Fibroblast of lung (primary cell): Measurements from ENCODE around the gene GFOD2. TPM values are rescaled to one million over a fixed set of nuclear protein-coding genes. Genes with fewer than 3 reads are reported as not detected.

Experiments used
- DNase-seq, 2 donors: peaks; one replicate each; pipeline versions ENCODE4 v3.0.0 to v3.0.0-alpha.2; 2010; ENCODE audit warnings: low read depth in 2 of 2
- H2AFZ ChIP-seq: 2 replicates; pipeline ENCODE4 v1.5.1; 2012; ENCODE audit warnings: low read length, control low read depth, inconsistent platforms
- H3K27ac ChIP-seq: 2 replicates; pipeline ENCODE4 v1.5.1; 2011; ENCODE audit warnings: low read length, control low read depth; ENCODE audit not compliant: insufficient read depth
- H3K27me3 ChIP-seq: 2 replicates; pipeline ENCODE4 v1.5.1; 2011; ENCODE audit warnings: mild to moderate bottlenecking, low read length; ENCODE audit not compliant: control insufficient read depth, insufficient read depth
- H3K36me3 ChIP-seq: 2 replicates; pipeline ENCODE4 v1.5.1; 2011; ENCODE audit warnings: low read length; ENCODE audit not compliant: control insufficient read depth, insufficient read depth
- H3K4me1 ChIP-seq: 2 replicates; pipeline ENCODE4 v1.5.1; 2011; ENCODE audit warnings: low read length; ENCODE audit not compliant: control insufficient read depth, insufficient read depth; ENCODE audit errors: extremely low read depth
- H3K4me2 ChIP-seq: 2 replicates; pipeline ENCODE4 v1.5.1; 2011; ENCODE audit warnings: low read length, control low read depth; ENCODE audit not compliant: insufficient read depth; ENCODE audit errors: extremely low read depth
- H3K4me3 ChIP-seq, 4 experiments: fragments of 200-600 bp in 1 of 4; sonication (generic) in 1 of 4; replicated peaks in 1 of 4; 2 replicates each; pipeline ENCODE4 v1.5.1; 2011 to 2016; ENCODE audit warnings: low read length in 4 of 4, low read depth in 3 of 4, mild to moderate bottlenecking in 3 of 4, control low read depth in 2 of 4, inconsistent platforms in 1 of 4, mixed read lengths in 1 of 4; ENCODE audit not compliant: insufficient read depth in 1 of 4; ENCODE audit errors: control extremely low read depth in 1 of 4
- H3K79me2 ChIP-seq: 2 replicates; pipeline ENCODE4 v1.5.1; 2012; ENCODE audit warnings: mild to moderate bottlenecking, low read length, inconsistent platforms; ENCODE audit not compliant: control insufficient read depth, insufficient read depth
- H3K9ac ChIP-seq: 2 replicates; pipeline ENCODE4 v1.5.1; 2011; ENCODE audit warnings: mild to moderate bottlenecking, low read length, control low read depth; ENCODE audit not compliant: insufficient read depth
- H3K9me3 ChIP-seq: 2 replicates; pipeline ENCODE4 v1.5.1; 2012; ENCODE audit warnings: low read depth, low read length; ENCODE audit not compliant: control insufficient read depth, insufficient read depth
- H4K20me1 ChIP-seq: 2 replicates; pipeline ENCODE4 v1.5.1; 2011; ENCODE audit warnings: low read length; ENCODE audit not compliant: control insufficient read depth, insufficient read depth; ENCODE audit errors: extremely low read depth
- EZH2 ChIP-seq: IDR thresholded peaks from 2 replicates; pipeline ENCODE4 v1.5.1; 2012; ENCODE audit warnings: low read length, control low read depth, mild to moderate bottlenecking; ENCODE audit errors: missing control alignments
- polyA plus RNA-seq, 2 donors: library from polyadenylated mRNA; depleted of rRNA in 1 of 2; stranded (reverse) in 1 of 2; unstranded in 1 of 2; fragments of >200 nt; gene quantifications; 2 replicates each; pipeline ENCODE4 v1.2.1, GENCODE V29; 2011 to 2012; ENCODE audit warnings: missing spikeins in 1 of 2
- total RNA-seq: library from RNA; depleted of rRNA; stranded (reverse); fragments of >200 nt; gene quantifications from 2 replicates; pipeline ENCODE4 v1.2.1, GENCODE V29; 2014
- TF ChIP-seq, protein P1 (sequence below), 2 donors: IDR thresholded peaks in 1 of 2; conservative IDR thresholded peaks in 1 of 2; 1 replicate in 1 of 2; 2 replicates in 1 of 2; pipeline ENCODE4 v1.5.1; 2011 to 2012; ENCODE audit warnings: low read length in 2 of 2, control low read depth in 1 of 2, inconsistent platforms in 1 of 2, low read depth in 1 of 2, mild to moderate bottlenecking in 1 of 2

Gene GFOD2
- total and polyA plus RNA-seq, 2 donors (not counting 1 experiment from before 2014, with no cell fraction given) = 9.2 to 15.2 TPM

DNA sequence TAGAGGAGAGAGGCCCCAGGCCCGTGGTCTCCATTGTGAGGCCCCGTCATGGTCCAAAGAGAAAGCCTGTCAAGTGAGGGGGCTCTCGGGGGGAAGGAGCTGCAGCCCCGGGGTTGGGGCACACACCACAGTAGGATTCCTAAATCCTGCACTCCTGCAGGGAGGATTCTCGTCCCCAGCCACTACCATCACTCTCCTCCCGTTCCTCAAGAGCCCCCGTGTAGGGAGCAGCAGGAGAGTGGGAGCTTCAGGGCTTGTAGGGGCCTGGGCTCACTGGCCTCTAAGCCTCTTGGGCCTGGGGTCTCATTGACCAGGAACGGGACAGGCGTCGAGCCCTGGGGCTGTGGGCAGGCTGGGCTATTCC, 51.7 kb downstream of the GFOD2 start:
- Histone ChIP-seq H3K27me3 (no peaks in the 10 kb centered on the region), H3K4me3 (no peak overlapping the region), H3K4me1 (peaks cover 14% of the 10 kb centered on the region), H3K27ac (no peak overlapping the region), H3K4me2 (peak overlapping the region; percentile 51), H3K9ac (peak overlapping the region; percentile 37), H3K9me3 (no peaks in the 10 kb centered on the region), H4K20me1 (no peaks in the 10 kb centered on the region), H3K79me2 (no peaks in the 10 kb centered on the region), H3K36me3 (no peaks in the 10 kb centered on the region), H2AFZ (peak overlapping the region; percentile 90)
- TF ChIP-seq, protein P1, sequence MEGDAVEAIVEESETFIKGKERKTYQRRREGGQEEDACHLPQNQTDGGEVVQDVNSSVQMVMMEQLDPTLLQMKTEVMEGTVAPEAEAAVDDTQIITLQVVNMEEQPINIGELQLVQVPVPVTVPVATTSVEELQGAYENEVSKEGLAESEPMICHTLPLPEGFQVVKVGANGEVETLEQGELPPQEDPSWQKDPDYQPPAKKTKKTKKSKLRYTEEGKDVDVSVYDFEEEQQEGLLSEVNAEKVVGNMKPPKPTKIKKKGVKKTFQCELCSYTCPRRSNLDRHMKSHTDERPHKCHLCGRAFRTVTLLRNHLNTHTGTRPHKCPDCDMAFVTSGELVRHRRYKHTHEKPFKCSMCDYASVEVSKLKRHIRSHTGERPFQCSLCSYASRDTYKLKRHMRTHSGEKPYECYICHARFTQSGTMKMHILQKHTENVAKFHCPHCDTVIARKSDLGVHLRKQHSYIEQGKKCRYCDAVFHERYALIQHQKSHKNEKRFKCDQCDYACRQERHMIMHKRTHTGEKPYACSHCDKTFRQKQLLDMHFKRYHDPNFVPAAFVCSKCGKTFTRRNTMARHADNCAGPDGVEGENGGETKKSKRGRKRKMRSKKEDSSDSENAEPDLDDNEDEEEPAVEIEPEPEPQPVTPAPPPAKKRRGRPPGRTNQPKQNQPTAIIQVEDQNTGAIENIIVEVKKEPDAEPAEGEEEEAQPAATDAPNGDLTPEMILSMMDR (conservative IDR thresholded peaks at IDR 0.05 in 1 of 2, IDR thresholded peaks at IDR 0.05 in 1 of 2; ENCODE audit: low read depth in 1 of 2, low read length in 2 of 2) = no peak
- no peak for TF ChIP-seq EZH2
- DNase-seq = no peak

DNA sequence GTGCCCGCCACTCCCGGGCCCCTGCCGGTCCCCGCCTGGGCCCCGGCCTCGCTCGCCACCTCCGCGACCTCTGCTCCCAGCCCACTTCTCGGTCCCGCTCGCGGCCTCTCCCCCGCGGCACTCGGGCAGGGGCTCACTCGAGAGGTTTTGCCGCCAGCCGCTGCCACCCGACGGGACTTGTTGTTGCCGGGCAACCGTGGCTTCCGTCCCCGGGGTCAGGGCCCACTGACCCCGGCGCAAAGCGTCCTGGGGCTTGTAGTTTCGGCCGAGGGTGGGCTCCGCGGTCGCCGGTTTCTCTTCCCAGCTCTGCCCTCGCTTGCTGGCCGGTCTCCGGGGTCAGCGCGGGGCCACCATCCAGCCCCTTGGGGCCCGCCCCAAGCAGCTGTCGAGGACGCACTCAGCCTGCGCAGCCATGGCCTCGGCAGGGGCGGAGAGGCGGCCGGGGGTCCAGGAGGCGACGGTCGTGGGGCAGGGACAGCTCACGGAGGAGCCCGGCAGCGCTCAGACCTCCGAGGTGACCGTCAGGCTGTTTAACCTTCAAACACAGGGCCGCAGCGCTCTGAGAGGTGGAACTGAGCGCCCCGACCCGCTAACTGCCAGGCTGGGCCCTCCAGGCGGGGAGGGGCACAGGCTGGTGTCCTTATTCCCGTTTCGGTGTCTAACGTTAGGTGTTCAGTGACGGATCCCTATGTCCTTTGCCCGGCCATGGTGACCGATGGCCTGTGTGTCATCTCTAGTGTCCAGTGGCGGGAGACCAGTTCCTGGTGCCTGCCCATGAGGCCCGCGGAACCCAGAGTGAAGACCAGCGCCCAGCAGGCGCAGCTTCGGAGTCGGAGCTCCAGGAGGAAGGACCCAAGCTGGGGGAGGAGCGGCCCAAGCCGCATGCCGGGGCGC, 52.3 kb downstream of the GFOD2 start, which contains the start of the genes C16orf86 and ENKD1:
C16orf86 (plus strand) TSS at position 256 of the 894 bp plus-strand sequence; CDS start at position 413, 157 bp downstream.
ENKD1 (minus strand) TSS at position 192 of the 894 bp plus-strand sequence. CDS start 308 bp downstream, outside the sequence.
- peaks cover 2% of the 10 kb centered on the region for H3K36me3 ChIP-seq
- TF ChIP-seq, protein P1 (conservative IDR thresholded peaks at IDR 0.05 in 1 of 2, IDR thresholded peaks at IDR 0.05 in 1 of 2; ENCODE audit: low read depth in 1 of 2, low read length in 2 of 2) = no peak
- TF ChIP-seq EZH2 = no peak
- no peaks in the 10 kb centered on the region for H4K20me1 ChIP-seq
- peak within 1 kb of the TSS; percentile 85 for H3K4me2 ChIP-seq
- H3K9ac ChIP-seq = peak within 1 kb of the TSS; percentile 62
- no peaks in the 10 kb centered on the region for H3K27me3 ChIP-seq
- H3K27ac ChIP-seq = peak within 1 kb of the TSS; percentile 78
- peak within 1 kb of the TSS; percentile 46 to 72 (median 54) for H3K4me3 ChIP-seq
- peaks cover 14% of the 10 kb centered on the region for H3K4me1 ChIP-seq
- peak within 1 kb of the TSS; percentile 90 for H2AFZ ChIP-seq
- H3K9me3 ChIP-seq = no peaks in the 10 kb centered on the region
- DNase-seq = peak; percentile 52 to 76
- H3K79me2 ChIP-seq = no peaks in the 10 kb centered on the region

DNA sequence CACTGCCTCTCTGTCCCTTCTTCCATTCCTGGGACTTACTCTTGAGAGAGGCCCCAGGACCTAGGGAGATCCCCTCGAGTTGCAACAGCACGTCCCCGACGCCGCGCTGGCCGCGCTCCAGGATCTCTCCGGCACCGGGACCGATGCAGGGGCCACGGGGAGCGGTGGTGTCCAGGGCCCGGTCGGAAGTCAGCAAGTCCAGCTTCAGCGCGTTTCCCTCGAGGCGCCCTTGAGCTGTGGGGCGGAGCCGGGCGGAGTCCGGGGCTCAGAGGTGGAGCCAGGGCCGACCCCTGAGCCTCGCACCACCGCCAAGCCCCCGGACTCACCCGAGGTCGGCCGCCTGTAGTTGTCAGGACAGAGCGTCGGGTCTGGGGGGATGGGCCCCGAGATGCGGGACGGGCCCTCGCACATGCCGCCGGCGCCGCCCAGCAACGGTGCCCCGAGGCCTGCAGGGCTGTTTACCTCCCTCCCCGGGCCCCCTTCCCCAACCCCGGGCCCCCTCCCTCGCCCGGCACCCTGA, 53.0 kb downstream of the GFOD2 start:
- TF ChIP-seq, protein P1 (conservative IDR thresholded peaks at IDR 0.05 in 1 of 2, IDR thresholded peaks at IDR 0.05 in 1 of 2; ENCODE audit: low read depth in 1 of 2, low read length in 2 of 2) = no peak
- TF ChIP-seq EZH2 = no peak
- Histone ChIP-seq H3K79me2 (no peaks in the 10 kb centered on the region), H2AFZ (peak overlapping the region; percentile 53), H4K20me1 (no peaks in the 10 kb centered on the region), H3K4me3 (peak overlapping the region; percentile 36 to 72 (median 54)), H3K4me2 (peak overlapping the region; percentile 85), H3K9me3 (no peaks in the 10 kb centered on the region), H3K9ac (peak overlapping the region; percentile 62), H3K36me3 (peaks cover 2% of the 10 kb centered on the region), H3K4me1 (peaks cover 16% of the 10 kb centered on the region), H3K27me3 (no peaks in the 10 kb centered on the region), H3K27ac (peak overlapping the region; percentile 78)
- DNase-seq = peak in 1 of 2 donors; percentile 34
